A673 (cell line): Measurements from ENCODE around the gene APH1A.

Source experiments
- CTCF ChIP-seq: fragments of 300-800, 200-600 bp; sonication (generic); conservative IDR thresholded peaks from 2 replicates; pipeline ENCODE4 v1.5.1; 2017; ENCODE audit warnings: low read depth, mild to moderate bottlenecking, antibody characterized with exemption, low read length, moderate library complexity, mixed read lengths
- EZH2 ChIP-seq: fragments of 200-600 bp; sonication (generic); IDR thresholded peaks from 2 replicates; pipeline ENCODE4 v1.6.1; 2017; ENCODE audit warnings: borderline replicate concordance, low read depth, mild to moderate bottlenecking, mixed read lengths, antibody characterized with exemption, low read length; ENCODE audit not compliant: poor library complexity, severe bottlenecking

GRCh38 chr1:150235852-150236613 lies 32.8 kb downstream of the APH1A start, which contains the start of gene ANP32E:
- no peak for TF ChIP-seq CTCF
- no peak for TF ChIP-seq EZH2
